ENCODE results near the gene MIGA2.

DNA sequence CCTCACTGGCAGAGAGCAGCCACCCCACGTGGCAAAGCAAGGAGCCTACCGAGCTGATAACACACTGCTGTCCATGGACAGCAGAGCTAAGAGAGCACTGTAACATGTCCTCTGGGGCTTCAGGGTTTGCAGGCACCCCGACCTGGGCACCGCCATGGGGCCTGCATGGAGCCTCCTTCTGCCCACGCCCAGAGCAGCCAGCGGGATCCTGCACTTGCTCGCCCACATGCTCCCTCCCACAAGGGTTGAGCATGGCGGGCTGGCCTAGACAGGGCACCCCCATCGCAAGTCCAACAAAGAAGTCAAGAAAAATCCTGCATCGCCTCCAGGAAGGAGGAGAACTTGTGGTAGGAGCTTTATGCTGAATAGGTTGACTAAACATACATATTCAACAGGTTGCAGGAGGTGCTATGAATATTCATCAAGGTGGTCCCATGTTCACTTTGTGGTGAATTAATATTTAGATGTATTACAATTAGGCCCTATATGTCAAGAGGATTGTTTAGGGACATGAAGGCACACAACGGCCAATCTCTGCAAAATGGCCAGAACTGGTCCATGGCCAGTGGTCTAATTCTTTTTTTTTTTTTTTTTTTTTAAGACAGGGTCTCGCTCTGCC, 3.8 kb upstream of the MIGA2 start:
- TF ChIP-seq, protein P1, sequence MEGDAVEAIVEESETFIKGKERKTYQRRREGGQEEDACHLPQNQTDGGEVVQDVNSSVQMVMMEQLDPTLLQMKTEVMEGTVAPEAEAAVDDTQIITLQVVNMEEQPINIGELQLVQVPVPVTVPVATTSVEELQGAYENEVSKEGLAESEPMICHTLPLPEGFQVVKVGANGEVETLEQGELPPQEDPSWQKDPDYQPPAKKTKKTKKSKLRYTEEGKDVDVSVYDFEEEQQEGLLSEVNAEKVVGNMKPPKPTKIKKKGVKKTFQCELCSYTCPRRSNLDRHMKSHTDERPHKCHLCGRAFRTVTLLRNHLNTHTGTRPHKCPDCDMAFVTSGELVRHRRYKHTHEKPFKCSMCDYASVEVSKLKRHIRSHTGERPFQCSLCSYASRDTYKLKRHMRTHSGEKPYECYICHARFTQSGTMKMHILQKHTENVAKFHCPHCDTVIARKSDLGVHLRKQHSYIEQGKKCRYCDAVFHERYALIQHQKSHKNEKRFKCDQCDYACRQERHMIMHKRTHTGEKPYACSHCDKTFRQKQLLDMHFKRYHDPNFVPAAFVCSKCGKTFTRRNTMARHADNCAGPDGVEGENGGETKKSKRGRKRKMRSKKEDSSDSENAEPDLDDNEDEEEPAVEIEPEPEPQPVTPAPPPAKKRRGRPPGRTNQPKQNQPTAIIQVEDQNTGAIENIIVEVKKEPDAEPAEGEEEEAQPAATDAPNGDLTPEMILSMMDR (IDR thresholded peaks at IDR 0.05; ENCODE audit: low read depth, low read length, missing input control): no peak
- TF ChIP-seq, protein P2, sequence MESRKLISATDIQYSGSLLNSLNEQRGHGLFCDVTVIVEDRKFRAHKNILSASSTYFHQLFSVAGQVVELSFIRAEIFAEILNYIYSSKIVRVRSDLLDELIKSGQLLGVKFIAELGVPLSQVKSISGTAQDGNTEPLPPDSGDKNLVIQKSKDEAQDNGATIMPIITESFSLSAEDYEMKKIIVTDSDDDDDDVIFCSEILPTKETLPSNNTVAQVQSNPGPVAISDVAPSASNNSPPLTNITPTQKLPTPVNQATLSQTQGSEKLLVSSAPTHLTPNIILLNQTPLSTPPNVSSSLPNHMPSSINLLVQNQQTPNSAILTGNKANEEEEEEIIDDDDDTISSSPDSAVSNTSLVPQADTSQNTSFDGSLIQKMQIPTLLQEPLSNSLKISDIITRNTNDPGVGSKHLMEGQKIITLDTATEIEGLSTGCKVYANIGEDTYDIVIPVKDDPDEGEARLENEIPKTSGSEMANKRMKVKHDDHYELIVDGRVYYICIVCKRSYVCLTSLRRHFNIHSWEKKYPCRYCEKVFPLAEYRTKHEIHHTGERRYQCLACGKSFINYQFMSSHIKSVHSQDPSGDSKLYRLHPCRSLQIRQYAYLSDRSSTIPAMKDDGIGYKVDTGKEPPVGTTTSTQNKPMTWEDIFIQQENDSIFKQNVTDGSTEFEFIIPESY (IDR thresholded peaks at IDR 0.05): no peak
- TF ChIP-seq YY1 (IDR thresholded peaks at IDR 0.05) (no peak), FOXA1 (IDR thresholded peaks at IDR 0.05) (no peak), RAD21 (IDR thresholded peaks at IDR 0.05) (no peak), GABPA (IDR thresholded peaks at IDR 0.05 in 1 of 2, conservative IDR thresholded peaks at IDR 0.05 in 1 of 2) (no peak), EGR1 (IDR thresholded peaks at IDR 0.05; ENCODE audit: low read depth in 2 of 2) (no peak), TAF1 (conservative IDR thresholded peaks at IDR 0.05) (no peak), SP1 (IDR thresholded peaks at IDR 0.05) (no peak), HNF4A (conservative IDR thresholded peaks at IDR 0.05) (no peak), JUND (IDR thresholded peaks at IDR 0.05) (no peak)
- TF ChIP-seq, protein P3, sequence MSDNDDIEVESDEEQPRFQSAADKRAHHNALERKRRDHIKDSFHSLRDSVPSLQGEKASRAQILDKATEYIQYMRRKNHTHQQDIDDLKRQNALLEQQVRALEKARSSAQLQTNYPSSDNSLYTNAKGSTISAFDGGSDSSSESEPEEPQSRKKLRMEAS (IDR thresholded peaks at IDR 0.05): no peak
- TF ChIP-seq, protein P4, sequence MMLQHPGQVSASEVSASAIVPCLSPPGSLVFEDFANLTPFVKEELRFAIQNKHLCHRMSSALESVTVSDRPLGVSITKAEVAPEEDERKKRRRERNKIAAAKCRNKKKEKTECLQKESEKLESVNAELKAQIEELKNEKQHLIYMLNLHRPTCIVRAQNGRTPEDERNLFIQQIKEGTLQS (IDR thresholded peaks at IDR 0.05): no peak
